CD4-positive, alpha-beta memory T cell (primary cell): Measurements from ENCODE around the gene TSEN34. TPM values are rescaled to one million over a fixed set of nuclear protein-coding genes. Genes with fewer than 3 reads are reported as not detected.
"Not testable (repeated sequence)": the region's sequence is repeated elsewhere in the genome, so short reads cannot be mapped to it uniquely, and the experiment has no call there.

Experiments used
- CTCF ChIA-PET: fragments of 350-600 bp; sonication (Branson Sonifier 250); formaldehyde crosslinking; loops from one replicate; lab custom pipeline; 2021; ENCODE audit warnings: inconsistent platforms; ENCODE audit not compliant: partially characterized antibody; lab: Charles Lee
- POLR2A ChIA-PET: fragments of 350-600 bp; sonication (Branson Sonifier 250); formaldehyde crosslinking; loops from one replicate; lab custom pipeline; 2021; ENCODE audit not compliant: partially characterized antibody; lab: Charles Lee
- DNase-seq, 5 donors: peaks; one replicate each; pipeline versions ENCODE4 v3.0.0 to v3.0.0-alpha.2; 2020 to 2022; ENCODE audit warnings: mixed read lengths in 1 of 5
- H3K27ac ChIP-seq: one replicate; pipeline ENCODE4 v1.7.0; 2013; ENCODE audit warnings: low read depth, low read length
- H3K27me3 ChIP-seq: 2 replicates; pipeline ENCODE4 v1.7.0; 2013; ENCODE audit warnings: mild to moderate bottlenecking, low read length, moderate library complexity; ENCODE audit not compliant: insufficient read depth
- H3K36me3 ChIP-seq: 2 replicates; pipeline ENCODE4 v1.7.0; 2013; ENCODE audit warnings: mild to moderate bottlenecking, low read length, moderate library complexity; ENCODE audit not compliant: insufficient read depth
- H3K4me1 ChIP-seq: 2 replicates; pipeline ENCODE4 v1.7.0; 2013; ENCODE audit warnings: mild to moderate bottlenecking, low read length, moderate library complexity; ENCODE audit not compliant: insufficient read depth
- H3K4me3 ChIP-seq, 2 donors: one replicate each; pipeline ENCODE4 v1.7.0; 2013; ENCODE audit warnings: low read length in 2 of 2, mild to moderate bottlenecking in 1 of 2
- H3K9me3 ChIP-seq, 2 donors: one replicate each; pipeline ENCODE4 v1.7.0; 2013; ENCODE audit warnings: low read length in 2 of 2, control low read depth in 1 of 2; ENCODE audit not compliant: control insufficient read depth in 1 of 2
- H3K27ac Mint-ChIP-seq, 7 donors: one replicate each; pipeline ENCODE4 v1.8.0; 2020 to 2021; ENCODE audit warnings: mixed read lengths in 7 of 7, mild to moderate bottlenecking in 6 of 7, inconsistent platforms in 3 of 7, moderate library complexity in 3 of 7
- H3K27me3 Mint-ChIP-seq, 2 donors: one replicate each; pipeline ENCODE4 v1.8.0; 2020 to 2021; ENCODE audit warnings: mixed read lengths in 2 of 2
- H3K36me3 Mint-ChIP-seq, 2 donors: one replicate each; pipeline ENCODE4 v1.8.0; 2020 to 2021; ENCODE audit warnings: mixed read lengths in 2 of 2, inconsistent platforms in 1 of 2, mild to moderate bottlenecking in 1 of 2
- H3K4me1 Mint-ChIP-seq, 4 donors: one replicate each; pipeline ENCODE4 v1.8.0; 2020 to 2021; ENCODE audit warnings: mixed read lengths in 4 of 4, mild to moderate bottlenecking in 1 of 4
- H3K4me3 Mint-ChIP-seq, 8 donors: one replicate each; pipeline ENCODE4 v1.8.0; 2020 to 2021; ENCODE audit warnings: mixed read lengths in 8 of 8, mild to moderate bottlenecking in 7 of 8, moderate library complexity in 6 of 8, inconsistent platforms in 3 of 8
- H3K9me3 Mint-ChIP-seq, 8 donors: one replicate each; pipeline ENCODE4 v1.8.0; 2020 to 2021; ENCODE audit warnings: mixed read lengths in 8 of 8, mild to moderate bottlenecking in 5 of 8, inconsistent platforms in 3 of 8, moderate library complexity in 1 of 8
- intact Hi-C: fragments of 100-400 bp; cut with micrococcal nuclease; formaldehyde crosslinking; loops from one replicate; pipeline ENCODE4 v1.15.1; 2023
- polyA plus RNA-seq, 2 donors: library from polyadenylated mRNA; unstranded; fragments of 300-500 nt; fragmentation: Illumina TruSeq; gene quantifications; one replicate each; pipeline ENCODE4 v1.2.3, GENCODE V29; 2021
- total RNA-seq, 2 experiments: library from RNA; stranded (reverse); gene quantifications; one replicate each; pipeline ENCODE4 v1.2.3, GENCODE V29; 2021

TSEN34 gene
- total and polyA plus RNA-seq, 4 experiments from 2014 or later = 20.3 to 39.6 (median 24.5) TPM

- H3K4me1 ChIP-seq, H3K4me3 Mint-ChIP-seq, POLR2A ChIA-PET, H3K27ac ChIP-seq, H3K9me3 ChIP-seq, H3K27me3 Mint-ChIP-seq, H3K36me3 ChIP-seq, H3K4me3 ChIP-seq, H3K9me3 Mint-ChIP-seq, DNase-seq, intact Hi-C loops, H3K27ac Mint-ChIP-seq, H3K27me3 ChIP-seq, CTCF ChIA-PET: not testable (repeated sequence)
- Mint-ChIP-seq H3K4me1 (peaks cover 1 to 15% (median 5%) of the 10 kb centered on the region in 4 donors), H3K36me3 (peaks cover 4 to 12% of the 10 kb centered on the region in 2 donors)
These were observed 28.6 kb downstream of the TSEN34 start for GRCh38 chr19:54219702-54220101.

DNA sequence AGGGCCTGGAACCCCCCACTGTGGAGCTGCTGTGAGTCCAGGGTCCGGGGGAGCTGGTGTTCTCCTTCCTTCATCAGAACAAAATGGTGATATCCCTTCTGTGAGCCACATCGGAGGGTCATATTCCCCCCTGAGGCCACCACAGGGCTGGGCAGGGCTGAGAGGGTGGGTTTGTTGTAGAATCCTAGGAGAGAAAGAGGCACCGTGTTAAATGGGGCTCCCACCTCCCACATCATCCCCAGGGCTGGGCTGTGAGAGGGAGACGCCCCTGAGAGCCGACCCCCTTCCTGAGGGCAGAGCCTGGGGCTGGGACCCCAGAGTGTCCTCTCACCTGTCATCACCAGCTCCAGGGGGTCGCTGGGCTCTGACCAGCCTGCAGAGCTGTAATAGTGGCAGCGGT lies 30.8 kb downstream of the TSEN34 start:
- POLR2A ChIA-PET = not testable (repeated sequence)

DNA sequence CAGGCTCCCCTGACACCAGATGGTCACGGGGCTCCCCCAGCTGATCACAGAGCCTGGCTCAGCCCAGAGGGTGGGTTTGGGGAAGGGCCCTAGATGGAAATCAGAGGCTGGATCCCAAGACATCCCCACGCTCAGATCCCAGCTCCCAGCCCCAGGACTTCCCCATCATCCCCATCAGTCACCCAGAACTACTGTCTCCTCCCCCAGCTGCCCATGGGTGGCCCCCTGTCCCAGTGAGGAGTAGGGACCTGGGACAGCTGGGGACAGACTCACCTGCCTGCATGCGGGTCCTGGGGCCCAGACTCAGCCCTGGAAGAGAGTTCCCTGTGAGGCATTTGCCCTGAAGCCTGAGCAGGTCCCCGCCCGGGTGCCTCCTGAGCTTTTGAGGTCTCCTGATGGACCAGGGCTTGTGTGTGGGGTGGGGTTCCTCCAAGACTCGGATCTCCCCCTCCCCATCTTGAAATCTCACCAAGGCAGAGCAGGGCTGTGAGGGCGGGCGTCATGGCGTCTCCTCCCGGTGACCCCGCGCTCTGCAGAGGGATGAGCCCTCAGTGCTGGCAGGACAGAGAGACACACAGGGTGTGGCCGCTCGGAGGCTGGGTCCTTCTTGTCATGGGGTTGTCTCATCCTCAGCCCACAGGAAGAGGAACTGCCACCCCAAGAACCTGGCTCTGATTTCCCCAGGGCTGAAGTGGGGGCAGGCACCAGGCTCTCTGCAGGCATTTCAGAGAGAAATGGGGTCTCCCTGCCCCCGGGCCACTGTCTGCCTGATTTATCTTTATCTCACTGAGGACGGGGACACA lies 31.6 kb downstream of the TSEN34 start, which contains the start of gene LILRB3:
Gene LILRB3, minus strand, starts transcription at position 534 of the 803 bp plus-strand sequence. Its CDS starts 31 bp downstream, at position 503.
- not testable (repeated sequence) for H3K27ac ChIP-seq, H3K4me1 ChIP-seq

More for the DNA sequence above, 30.8 kb downstream of the TSEN34 start:
- H3K9me3 Mint-ChIP-seq, H3K36me3 Mint-ChIP-seq, H3K27me3 Mint-ChIP-seq, H3K9me3 ChIP-seq, CTCF ChIA-PET, H3K4me1 ChIP-seq, H3K4me3 ChIP-seq, H3K27me3 ChIP-seq, DNase-seq, intact Hi-C loops, H3K27ac ChIP-seq, H3K36me3 ChIP-seq, H3K4me3 Mint-ChIP-seq: not testable (repeated sequence)
- peak overlapping the region in 1 of 7 donors; percentile 44 for H3K27ac Mint-ChIP-seq
- peaks cover 1 to 15% (median 5%) of the 10 kb centered on the region in 4 donors for H3K4me1 Mint-ChIP-seq

DNA sequence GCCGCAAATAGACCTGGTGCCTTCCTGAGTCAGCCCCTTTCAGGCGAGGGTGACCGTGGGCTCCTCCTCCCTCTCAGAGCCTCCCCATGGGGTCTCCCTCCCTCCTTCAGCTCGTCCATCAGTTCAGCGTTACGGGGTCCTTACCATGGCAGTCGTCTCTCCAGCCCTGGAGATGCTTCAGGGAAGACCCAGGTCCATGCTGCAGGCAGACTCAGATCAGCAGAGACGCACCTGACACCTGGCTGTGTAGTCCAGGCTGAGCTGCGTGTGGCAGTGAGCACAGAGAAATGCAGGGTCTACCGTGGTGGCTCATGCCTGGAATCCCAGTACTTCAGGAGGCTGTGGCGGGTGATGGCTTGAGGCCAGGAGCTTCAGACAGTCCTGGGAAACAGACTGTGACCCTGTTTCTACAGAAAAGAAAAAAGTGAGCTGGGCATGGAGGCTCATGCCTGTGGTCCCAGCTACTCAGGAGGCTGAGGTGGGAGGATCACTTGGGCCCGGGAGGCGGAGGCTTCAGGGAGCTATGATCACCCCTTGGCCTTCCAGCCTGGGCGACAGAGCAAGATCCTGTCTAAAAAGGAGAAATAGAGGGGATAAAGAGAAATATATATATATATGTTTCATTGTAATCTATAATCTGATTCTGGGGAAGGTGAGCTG lies 32.3 kb downstream of the TSEN34 start:
- H3K4me1 ChIP-seq, H3K9me3 Mint-ChIP-seq, H3K27ac ChIP-seq, intact Hi-C loops, H3K27me3 Mint-ChIP-seq, H3K4me3 ChIP-seq, H3K9me3 ChIP-seq, DNase-seq, POLR2A ChIA-PET, H3K36me3 ChIP-seq, CTCF ChIA-PET, H3K27me3 ChIP-seq, H3K36me3 Mint-ChIP-seq: not testable (repeated sequence)
- peak overlapping the region in 3 of 8 donors; percentile 48 to 84 (median 66) for H3K4me3 Mint-ChIP-seq
- peaks cover 1 to 15% (median 5%) of the 10 kb centered on the region in 4 donors for H3K4me1 Mint-ChIP-seq
- peak overlapping the region in 4 of 7 donors; percentile 53 to 69 (median 65) for H3K27ac Mint-ChIP-seq

More for the DNA sequence above, 31.6 kb downstream of the TSEN34 start, which contains the start of gene LILRB3:
- H3K9me3 Mint-ChIP-seq, H3K27me3 Mint-ChIP-seq, H3K36me3 ChIP-seq, intact Hi-C loops, H3K4me3 ChIP-seq, POLR2A ChIA-PET, H3K36me3 Mint-ChIP-seq, CTCF ChIA-PET, DNase-seq, H3K9me3 ChIP-seq, H3K27me3 ChIP-seq: not testable (repeated sequence)
- peaks cover 1 to 15% (median 5%) of the 10 kb centered on the region in 4 donors for H3K4me1 Mint-ChIP-seq
- H3K4me3 Mint-ChIP-seq = peak within 1 kb of the TSS in 5 of 8 donors; percentile 9 to 84 (median 48)
- H3K27ac Mint-ChIP-seq = peak within 1 kb of the TSS in 4 of 7 donors; percentile 53 to 69 (median 65)

GRCh38 chr19:54223937-54224281 lies 32.8 kb downstream of the TSEN34 start:
- POLR2A ChIA-PET, H3K4me3 Mint-ChIP-seq, CTCF ChIA-PET, H3K36me3 ChIP-seq, intact Hi-C loops, H3K4me1 ChIP-seq, H3K27me3 Mint-ChIP-seq, H3K36me3 Mint-ChIP-seq, H3K27me3 ChIP-seq, H3K4me3 ChIP-seq, H3K9me3 Mint-ChIP-seq, H3K9me3 ChIP-seq, DNase-seq, H3K27ac ChIP-seq: not testable (repeated sequence)
- H3K27ac Mint-ChIP-seq = peak overlapping the region in 2 of 7 donors; percentile 9 to 69
- peaks cover 1 to 15% (median 5%) of the 10 kb centered on the region in 4 donors for H3K4me1 Mint-ChIP-seq

DNA sequence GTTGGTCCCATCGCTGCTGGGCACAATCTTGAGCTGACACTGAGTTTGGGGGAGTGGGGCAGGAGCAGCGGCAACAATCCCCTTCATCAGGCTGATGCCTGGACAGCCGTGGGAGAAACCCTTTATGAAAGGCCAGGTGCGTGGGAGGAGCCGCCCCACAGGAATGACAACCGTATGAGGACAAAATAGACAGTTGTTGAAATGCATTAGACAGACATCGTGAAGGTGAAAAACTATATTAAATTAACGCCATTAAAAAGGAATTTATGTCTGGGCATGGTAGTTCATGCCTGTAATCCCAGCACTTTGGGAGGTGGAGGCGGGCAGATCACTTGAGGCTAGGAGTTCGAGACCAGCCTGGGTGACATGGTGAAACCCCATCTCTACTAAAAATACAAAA lies 33.5 kb downstream of the TSEN34 start:
- POLR2A ChIA-PET = not testable (repeated sequence)

GRCh38 chr19:54229146-54229545 lies 38.0 kb downstream of the TSEN34 start:
- Mint-ChIP-seq H3K4me3 (no peak overlapping the region), H3K4me1 (peaks cover 0 to 7% (median 3%) of the 10 kb centered on the region in 4 donors), H3K9me3 (no peaks in the 10 kb centered on the region), H3K36me3 (no peaks in the 10 kb centered on the region), H3K27ac (no peak overlapping the region), H3K27me3 (peaks cover 18 to 21% of the 10 kb centered on the region in 2 donors)
- no peak for DNase-seq
- no peaks in the 10 kb centered on the region for H3K9me3 ChIP-seq
- no peak overlapping the region for H3K4me3 ChIP-seq
- H3K4me1 ChIP-seq = peaks cover 6% of the 10 kb centered on the region
- no peaks in the 10 kb centered on the region for H3K36me3 ChIP-seq
- H3K27ac ChIP-seq = no peak overlapping the region
- H3K27me3 ChIP-seq = no peaks in the 10 kb centered on the region
- CTCF ChIA-PET = no interaction called here
- POLR2A ChIA-PET = no interaction called here
- intact Hi-C loops = no loop called here

More for the DNA sequence above, 33.5 kb downstream of the TSEN34 start:
- H3K27ac ChIP-seq, CTCF ChIA-PET, H3K9me3 Mint-ChIP-seq, H3K27me3 ChIP-seq, H3K36me3 Mint-ChIP-seq, H3K4me3 Mint-ChIP-seq, H3K36me3 ChIP-seq, intact Hi-C loops, DNase-seq, H3K27me3 Mint-ChIP-seq, H3K4me1 ChIP-seq, H3K9me3 ChIP-seq, H3K4me3 ChIP-seq: not testable (repeated sequence)
- Mint-ChIP-seq H3K27ac (peak overlapping the region in 1 of 7 donors; percentile 35), H3K4me1 (peaks cover 1 to 15% (median 5%) of the 10 kb centered on the region in 4 donors)
